GM21619 (cell line): ENCODE measurements around the gene LRP10.
"Not testable (repeated sequence)": the region's sequence is repeated elsewhere in the genome, so short reads cannot be mapped to it uniquely, and the experiment has no call there.

Experiments used
- ATAC-seq: cut with Tn5 transposase; IDR thresholded peaks from one replicate; pipeline ENCODE4 v1.9.1; 2021; ENCODE audit not compliant: unreplicated experiment

The LRP10 gene

GRCh38 chr14:22871224-22872032, at the start of gene LRP10:
LRP10 (plus strand) TSS chr14:22871740; CDS start chr14:22872304, 564 bp downstream.
- ATAC-seq = peak; percentile 77

- ATAC-seq = no peak
These were observed 49.4 kb upstream of the LRP10 start for GRCh38 chr14:22822016-22822570.

- peak; percentile 43 for ATAC-seq
These were observed 48.9 kb upstream of the LRP10 start for GRCh38 chr14:22822571-22823098.

GRCh38 chr14:22824711-22825359, 46.7 kb upstream of the LRP10 start:
- ATAC-seq = no peak

GRCh38 chr14:22829076-22829660, 42.4 kb upstream of the LRP10 start:
- not testable (repeated sequence) for ATAC-seq

- peak; percentile 89 for ATAC-seq
These were observed 41.7 kb upstream of the LRP10 start, which contains the start of gene MRPL52 for GRCh38 chr14:22829661-22830442. MRPL52 (plus strand) TSS chr14:22829887; CDS start chr14:22829913, 26 bp downstream.

- ATAC-seq = no peak
These were observed 41.0 kb upstream of the LRP10 start for GRCh38 chr14:22830443-22831010.

- no peak for ATAC-seq
These were observed 36.0 kb upstream of the LRP10 start for GRCh38 chr14:22835505-22835904.

GRCh38 chr14:22836301-22837113, 35.0 kb upstream of the LRP10 start, which contains the start of gene MMP14:
MMP14 (plus strand) TSS chr14:22836585; CDS start chr14:22836818, 233 bp downstream.
- ATAC-seq = no peak

GRCh38 chr14:22837114-22837749, 34.3 kb upstream of the LRP10 start:
- ATAC-seq = no peak

- no peak for ATAC-seq
These were observed 33.6 kb upstream of the LRP10 start for GRCh38 chr14:22837750-22838538.

GRCh38 chr14:22838631-22839041, 32.9 kb upstream of the LRP10 start:
- no peak for ATAC-seq

GRCh38 chr14:22839159-22839779, 32.3 kb upstream of the LRP10 start:
- no peak for ATAC-seq

- no peak for ATAC-seq
These were observed 30.2 kb upstream of the LRP10 start for GRCh38 chr14:22841311-22841710.

- ATAC-seq = no peak
These were observed 29.8 kb upstream of the LRP10 start for GRCh38 chr14:22841769-22842168.

GRCh38 chr14:22842211-22843122, 29.1 kb upstream of the LRP10 start:
- no peak for ATAC-seq
